Choroid plexus epithelial cell (primary cell): ENCODE results near the gene SGCD.

Source experiments
- DNase-seq: peaks from one replicate; pipeline ENCODE4 v3.0.0-alpha.2; 2010; ENCODE audit warnings: low read depth
- H3K4me3 ChIP-seq: 2 replicates; pipeline ENCODE4 v1.5.1; 2011; ENCODE audit warnings: low read depth, mild to moderate bottlenecking, control low read depth, low read length, moderate library complexity
- CTCF ChIP-seq: conservative IDR thresholded peaks from 2 replicates; pipeline ENCODE4 v1.5.1; 2011; ENCODE audit warnings: low read depth, mild to moderate bottlenecking, control low read depth, inconsistent platforms, low read length, moderate library complexity

SGCD gene

GRCh38 chr5:156694598-156694997, 367.6 kb downstream of the SGCD start:
- DNase-seq: no peak
- TF ChIP-seq CTCF: no peak
- no peak overlapping the region for H3K4me3 ChIP-seq

GRCh38 chr5:156695774-156696173, 368.8 kb downstream of the SGCD start:
- no peak for DNase-seq
- TF ChIP-seq CTCF: no peak
- no peak overlapping the region for H3K4me3 ChIP-seq

GRCh38 chr5:156698323-156698722, 371.4 kb downstream of the SGCD start:
- no peak overlapping the region for H3K4me3 ChIP-seq
- TF ChIP-seq CTCF: no peak
- no peak for DNase-seq

GRCh38 chr5:156699147-156699546, 372.2 kb downstream of the SGCD start:
- no peak for TF ChIP-seq CTCF
- H3K4me3 ChIP-seq: no peak overlapping the region

GRCh38 chr5:156704139-156704538, 377.2 kb downstream of the SGCD start:
- no peak overlapping the region for H3K4me3 ChIP-seq
- DNase-seq: no peak
- no peak for TF ChIP-seq CTCF

More at GRCh38 chr5:156699147-156699546, 372.2 kb downstream of the SGCD start:
- no peak for DNase-seq

- H3K4me3 ChIP-seq: no peak overlapping the region
- DNase-seq: no peak
- TF ChIP-seq CTCF: no peak
Measured at GRCh38 chr5:156706631-156707030, 379.7 kb downstream of the SGCD start.

- H3K4me3 ChIP-seq: no peak overlapping the region
- no peak for DNase-seq
- no peak for TF ChIP-seq CTCF
Measured at GRCh38 chr5:156707750-156708149, 380.8 kb downstream of the SGCD start.
